GM12878 (cell line): ENCODE measurements around the gene NHSL1. TPM values are rescaled to one million over a fixed set of nuclear protein-coding genes. Genes with fewer than 3 reads are reported as not detected.

ENCODE experiments used
- ATAC-seq: fragments of 200-7000 bp; cut with Tn5 transposase; 3 replicates; pipeline ENCODE4 v1.9.1; 2020; ENCODE audit warnings: mild to moderate bottlenecking, moderate library complexity
- BruUV-seq: library from RNA; stranded (reverse); fragments of 400-500 nt; replicated peaks from 2 replicates; lab custom pipeline; 2021; lab: Mats Ljungman, UMichigan
- CTCF ChIA-PET: fragments of 300-600 bp; sonication (Branson Sonifier 250); formaldehyde crosslinking; extraction: SDS; loops from one replicate; lab custom pipeline; 2021; ENCODE audit warnings: inconsistent platforms; lab: Yijun Ruan, JAX
- POLR2A ChIA-PET: fragments of 350-600 bp; formaldehyde crosslinking; extraction: SDS; loops from one replicate; lab custom pipeline; 2021; ENCODE audit warnings: inconsistent platforms; lab: Charles Lee
- RAD21 ChIA-PET: fragments of 300-600 bp; sonication (Branson Sonifier 250); formaldehyde crosslinking; loops from one replicate; lab custom pipeline; 2023; ENCODE audit warnings: antibody characterized with exemption; ENCODE audit not compliant: unreplicated experiment; lab: Charles Lee
- SMC1A ChIA-PET: fragments of 300-600 bp; sonication (Branson Sonifier 250); formaldehyde crosslinking; loops from one replicate; lab custom pipeline; 2023; ENCODE audit not compliant: unreplicated experiment, uncharacterized antibody; lab: Charles Lee
- DNase-seq: peaks from one replicate; pipeline ENCODE4 v3.0.0-alpha.2; 2011; ENCODE audit warnings: low read depth, low spot score
- FAIRE-seq: peaks from 3 replicates; lab custom pipeline; 2011; peaks lifted over from hg19 to GRCh38; lab: Jason Lieb, UNC
- H2AFZ ChIP-seq: 2 replicates; pipeline ENCODE4 v1.6.0; 2011; ENCODE audit warnings: low read depth, low read length, control low read depth; ENCODE audit not compliant: control insufficient read depth
- H3K27ac ChIP-seq: 2 replicates; pipeline ENCODE4 v1.5.1; 2011; ENCODE audit warnings: control low read depth; ENCODE audit not compliant: control insufficient read depth, insufficient read depth
- H3K27me3 ChIP-seq, 2 experiments: replicated peaks in 1 of 2; 2 replicates each; pipeline versions ENCODE4 v1.6.0 to v1.6.1; 2011; ENCODE audit warnings: low read length in 1 of 2; ENCODE audit not compliant: control insufficient read depth in 2 of 2, insufficient read depth in 2 of 2
- H3K36me3 ChIP-seq, 2 experiments: 2 replicates each; pipeline ENCODE4 v1.5.1; 2011; ENCODE audit warnings: low read length in 1 of 2; ENCODE audit not compliant: control insufficient read depth in 2 of 2, insufficient read depth in 2 of 2
- H3K4me1 ChIP-seq: 2 replicates; pipeline ENCODE4 v1.6.1; 2011; ENCODE audit warnings: mild to moderate bottlenecking, low read length, moderate library complexity, mixed read lengths; ENCODE audit not compliant: control insufficient read depth, insufficient read depth
- H3K4me2 ChIP-seq: 2 replicates; pipeline ENCODE4 v1.6.0; 2011; ENCODE audit warnings: control low read depth; ENCODE audit not compliant: control insufficient read depth, insufficient read depth
- H3K4me3 ChIP-seq: fragments of 200-600 bp; sonication (generic); 2 replicates; pipeline ENCODE4 v1.5.1; 2016
- H3K79me2 ChIP-seq: 2 replicates; pipeline ENCODE4 v1.6.0; 2011; ENCODE audit warnings: low read length; ENCODE audit not compliant: control insufficient read depth, insufficient read depth
- H3K9ac ChIP-seq: 2 replicates; pipeline ENCODE4 v1.8.0; 2011; ENCODE audit warnings: low read length, control low read depth, mixed read lengths; ENCODE audit not compliant: control insufficient read depth, insufficient read depth
- H3K9me3 ChIP-seq: replicated peaks from 3 replicates; pipeline ENCODE4 v1.5.1; 2011; ENCODE audit warnings: mild to moderate bottlenecking, low read length; ENCODE audit not compliant: control insufficient read depth, insufficient read depth
- H4K20me1 ChIP-seq: 2 replicates; pipeline ENCODE4 v1.6.0; 2011; ENCODE audit not compliant: control insufficient read depth, insufficient read depth
- CHD4 ChIP-seq: fragments of 200-600 bp; sonication (generic); IDR thresholded peaks from 2 replicates; pipeline ENCODE4 v1.6.1; 2016; ENCODE audit warnings: mild to moderate bottlenecking
- IRF5 ChIP-seq: fragments of 450-650 bp; IDR thresholded peaks from 2 replicates; pipeline ENCODE4 v1.6.1; 2017; ENCODE audit warnings: borderline replicate concordance
- NKRF ChIP-seq: fragments of 450-650 bp; conservative IDR thresholded peaks from 2 replicates; pipeline ENCODE4 v1.6.1; 2017; ENCODE audit warnings: mild to moderate bottlenecking, moderate library complexity
- NR2F1 ChIP-seq: fragments of 450-650 bp; conservative IDR thresholded peaks from 2 replicates; pipeline ENCODE4 v1.6.1; 2017; ENCODE audit warnings: mild to moderate bottlenecking
- PKNOX1 ChIP-seq: fragments of 450-650 bp; IDR thresholded peaks from 2 replicates; pipeline ENCODE4 v1.6.1; 2016; ENCODE audit warnings: mild to moderate bottlenecking
- PML ChIP-seq: IDR thresholded peaks from 2 replicates; pipeline ENCODE4 v1.6.1; 2012; ENCODE audit warnings: low read length, inconsistent platforms
- POLR2AphosphoS2 ChIP-seq: IDR thresholded peaks from 2 replicates; pipeline ENCODE4 v1.6.1; 2011; ENCODE audit warnings: low read depth, mild to moderate bottlenecking, low read length, improper control_type of control experiment, moderate library complexity
- RB1 ChIP-seq: fragments of 450-650 bp; formaldehyde crosslinking; IDR thresholded peaks from 2 replicates; pipeline ENCODE4 v1.6.1; 2017; ENCODE audit warnings: mild to moderate bottlenecking, borderline replicate concordance
- ZBTB40 ChIP-seq: fragments of 450-650 bp; IDR thresholded peaks from 2 replicates; pipeline ENCODE4 v1.6.1; 2016; ENCODE audit warnings: mild to moderate bottlenecking, moderate library complexity, borderline replicate concordance
- ZNF592 ChIP-seq: fragments of 450-650 bp; IDR thresholded peaks from 2 replicates; pipeline ENCODE4 v1.6.1; 2017; ENCODE audit warnings: mild to moderate bottlenecking, moderate library complexity
- in situ Hi-C: fragments of 300-500 bp; cut with MboI; formaldehyde crosslinking; loops from 9 replicates; pipeline ENCODE4 v1.14.3; 2018; ENCODE audit warnings: mixed read lengths
- intact Hi-C: fragments of 100-400 bp; cut with micrococcal nuclease; formaldehyde crosslinking; loops from one replicate; pipeline ENCODE4 v1.14.2; 2022; ENCODE audit not compliant: unreplicated experiment
- polyA plus RNA-seq, 11 experiments: library from polyadenylated mRNA; depleted of rRNA in 4 of 11; unstranded in 6 of 11; stranded (reverse) in 5 of 11; fragments of >200 nt; fragmentation: Nextera tagmentation in 4 of 11; fragmentation: Illumina TruSeq in 1 of 11; extraction: Ambion mirVana in 4 of 11; extraction: Trizol in 1 of 11; gene quantifications; 1 replicate in 1 of 11; 2 replicates in 10 of 11; pipeline versions ENCODE4 v1.2.1 to v1.2.3, GENCODE V29; 2011 to 2016; ENCODE audit warnings: inconsistent platforms in 2 of 11, missing spikeins in 2 of 11, low read depth in 1 of 11
- total RNA-seq, 4 experiments: library from RNA; depleted of rRNA in 3 of 4; stranded (reverse); fragments of >200 nt in 3 of 4; fragmentation: Illumina TruSeq in 1 of 4; extraction: Trizol in 1 of 4; gene quantifications; 2 replicates each; pipeline versions ENCODE4 v1.2.1 to v1.2.3, GENCODE V29; 2013 to 2021

Gene NHSL1
- total and polyA plus RNA-seq, 10 of the 15 experiments (the other 5 are each of a cell fraction or from before 2014, with no cell fraction given): 0.26 to 14.1 (median 0.90) TPM

GRCh38 chr6:138372711-138373463 is 126.4 kb downstream of the NHSL1 start:
- H3K4me2 ChIP-seq: no peak overlapping the region
- H2AFZ ChIP-seq: no peak overlapping the region
- CTCF ChIA-PET: interaction anchor here (1.0 to 1.4 kb wide), 4 partner anchors 27 to 133 kb away, joined by 3 to 4 read pairs (median 4); no protein-coding TSS in a partner anchor
- H3K4me3 ChIP-seq: no peak overlapping the region
- no peaks in the 10 kb centered on the region for H3K9me3 ChIP-seq
- RAD21 ChIA-PET: interaction anchor here (0.7 kb wide), 1 partner anchor 392 kb away, joined by 3 read pairs; no protein-coding TSS in a partner anchor
- no peaks in the 10 kb centered on the region for H3K4me1 ChIP-seq
- DNase-seq: no peak
- H3K27ac ChIP-seq: no peak overlapping the region
- no peak for ATAC-seq
- intact Hi-C loops: no loop called here
- in situ Hi-C loops: no loop called here
- no TSS peak for BruUV-seq
- SMC1A ChIA-PET: no interaction called here
- no peaks in the 10 kb centered on the region for H4K20me1 ChIP-seq
- no peaks in the 10 kb centered on the region for H3K79me2 ChIP-seq
- H3K27me3 ChIP-seq: no peaks in the 10 kb centered on the region; a peak in 2 of 4 replicates
- no peaks in the 10 kb centered on the region for H3K36me3 ChIP-seq
- no peak for FAIRE-seq
- no peak overlapping the region for H3K9ac ChIP-seq
- POLR2A ChIA-PET: no interaction called here
- TF ChIP-seq POLR2AphosphoS2: no peak
- TF ChIP-seq RB1: no peak
- TF ChIP-seq NR2F1: no peak
- TF ChIP-seq PML: no peak
- TF ChIP-seq NKRF: no peak
- TF ChIP-seq ZBTB40: no peak
- no peak for TF ChIP-seq PKNOX1
- TF ChIP-seq CHD4: no peak
- TF ChIP-seq IRF5: no peak
- no peak for TF ChIP-seq ZNF592
